SK-N-MC (cell line): Measurements from ENCODE around the gene PCDHGB1.

Experiments
- EZH2 ChIP-seq: fragments of 200-600 bp; sonication (generic); IDR thresholded peaks from one replicate; pipeline ENCODE4 v1.6.1; 2017; ENCODE audit warnings: antibody characterized with exemption
- POLR2AphosphoS5 ChIP-seq: IDR thresholded peaks from 2 replicates; pipeline ENCODE4 v1.6.1; 2012; ENCODE audit warnings: mild to moderate bottlenecking, low read depth, low read length, borderline replicate concordance

DNA sequence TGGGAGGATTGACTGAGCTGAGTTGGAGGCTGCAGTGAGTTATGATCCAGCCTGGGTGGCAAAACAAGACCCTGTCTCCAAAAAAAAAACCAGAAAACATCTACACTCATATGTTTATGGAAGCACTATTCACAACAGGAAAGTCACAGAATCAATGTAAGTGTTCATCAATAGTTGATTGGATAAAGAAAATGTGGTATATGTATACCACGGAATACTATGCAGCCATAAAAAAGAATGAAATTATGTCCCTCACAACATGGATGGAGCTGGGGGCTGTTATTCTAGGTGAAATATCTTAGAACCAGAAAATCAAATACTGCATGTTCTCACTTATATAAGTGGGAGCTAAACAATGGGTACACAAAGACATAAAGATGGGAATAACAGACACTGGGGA, 43.3 kb upstream of the PCDHGB1 start:
- TF ChIP-seq EZH2 (no peak), POLR2AphosphoS5 (no peak)
